ENCODE measurements around the gene PODXL2. TPM values are rescaled to one million over a fixed set of nuclear protein-coding genes. Genes with fewer than 3 reads are reported as not detected.

The PODXL2 gene
- total RNA-seq, 3 donors from 2014 or later = 5.4 to 18.5 (median 16.2) TPM

GRCh38 chr3:127645371-127646015 lies 16.5 kb downstream of the PODXL2 start:
- no peaks in the 10 kb centered on the region for H3K9me3 ChIP-seq
- no peak for DNase-seq
- no peaks in the 10 kb centered on the region for H3K36me3 ChIP-seq (ENCODE audit: low read depth)
- no peaks in the 10 kb centered on the region for H3K4me1 ChIP-seq (ENCODE audit: low read depth)
- no peak overlapping the region for H3K4me3 ChIP-seq
- ATAC-seq = no peak
- intact Hi-C loops (cut with DNase I, micrococcal nuclease) = no loop called here
- TF ChIP-seq CTCF (IDR thresholded peaks at IDR 0.05) = no peak

GRCh38 chr3:127646501-127647046 lies 17.6 kb downstream of the PODXL2 start:
- intact Hi-C loops (cut with DNase I, micrococcal nuclease) = no loop called here
- Histone ChIP-seq H3K36me3 (ENCODE audit: low read depth) (no peaks in the 10 kb centered on the region), H3K9me3 (no peaks in the 10 kb centered on the region), H3K4me1 (ENCODE audit: low read depth) (no peaks in the 10 kb centered on the region), H3K4me3 (no peak overlapping the region)
- no peak for ATAC-seq
- TF ChIP-seq CTCF (IDR thresholded peaks at IDR 0.05) = no peak
- DNase-seq = no peak

- TF ChIP-seq CTCF (IDR thresholded peaks at IDR 0.05) = no peak
Measured at GRCh38 chr3:127647166-127647844, 18.3 kb downstream of the PODXL2 start.

GRCh38 chr3:127647845-127648204 lies 18.8 kb downstream of the PODXL2 start:
- DNase-seq (no peak), ATAC-seq (no peak)
- no peaks in the 10 kb centered on the region for H3K4me1 ChIP-seq (ENCODE audit: low read depth)
- H3K36me3 ChIP-seq (ENCODE audit: low read depth) = no peaks in the 10 kb centered on the region
- no peak for TF ChIP-seq CTCF (IDR thresholded peaks at IDR 0.05)
- H3K9me3 ChIP-seq = no peaks in the 10 kb centered on the region
- intact Hi-C loops (cut with DNase I, micrococcal nuclease) = no loop called here
- H3K4me3 ChIP-seq = no peak overlapping the region

More at GRCh38 chr3:127647166-127647844, 18.3 kb downstream of the PODXL2 start:
- Histone ChIP-seq H3K9me3 (no peaks in the 10 kb centered on the region), H3K36me3 (ENCODE audit: low read depth) (no peaks in the 10 kb centered on the region), H3K4me1 (ENCODE audit: low read depth) (no peaks in the 10 kb centered on the region), H3K4me3 (no peak overlapping the region)
- ATAC-seq (no peak), DNase-seq (no peak)
- intact Hi-C loops (cut with DNase I, micrococcal nuclease) = no loop called here

- Histone ChIP-seq H3K9me3 (no peaks in the 10 kb centered on the region), H3K4me1 (ENCODE audit: low read depth) (no peaks in the 10 kb centered on the region), H3K36me3 (ENCODE audit: low read depth) (no peaks in the 10 kb centered on the region), H3K4me3 (no peak overlapping the region)
- DNase-seq (no peak), ATAC-seq (no peak)
- intact Hi-C loops (cut with DNase I, micrococcal nuclease) = loop anchor here (5.0 kb wide), 2 partner anchors 182 to 312 kb away; no protein-coding TSS in a partner anchor
- no peak for TF ChIP-seq CTCF (IDR thresholded peaks at IDR 0.05)
Measured at GRCh38 chr3:127650236-127650635, 21.3 kb downstream of the PODXL2 start.

Data from mucosa of descending colon (tissue), 3 donors.